HepG2 (cell line): Measurements from ENCODE around the gene OGA. TPM values are rescaled to one million over a fixed set of nuclear protein-coding genes. Genes with fewer than 3 reads are reported as not detected.
A peak's percentile ranks its signal among the peaks of the same experiment; 100 is the strongest.

Source experiments
- ATF7-NPFF ChIP-seq: sonication (generic); formaldehyde crosslinking; IDR thresholded peaks from 2 replicates; pipeline ENCODE4 v1.8.1; 2023; ENCODE audit warnings: mild to moderate bottlenecking, low read depth, missing genetic modification reagents, moderate library complexity
- HNF4G ChIP-seq, 2 experiments: sonication (generic) in 1 of 2; formaldehyde crosslinking in 1 of 2; IDR thresholded peaks; 2 replicates each; pipeline versions ENCODE4 v1.4.0 to v1.6.1; 2011 to 2020; ENCODE audit warnings: borderline replicate concordance in 2 of 2, low read depth in 2 of 2, mild to moderate bottlenecking in 2 of 2, low read length in 1 of 2, missing genetic modification reagents in 1 of 2, moderate library complexity in 1 of 2
- HOXA9 ChIP-seq: sonication (generic); formaldehyde crosslinking; IDR thresholded peaks from 2 replicates; pipeline ENCODE4 v1.8.1; 2022; ENCODE audit warnings: missing genetic modification reagents, mild to moderate bottlenecking, moderate library complexity, borderline replicate concordance
- JDP2 ChIP-seq: sonication (generic); formaldehyde crosslinking; IDR thresholded peaks from 2 replicates; pipeline ENCODE4 v1.8.1; 2022; ENCODE audit warnings: missing genetic modification reagents, borderline replicate concordance
- KLF13 ChIP-seq: sonication (generic); formaldehyde crosslinking; IDR thresholded peaks from 2 replicates; pipeline ENCODE4 v1.4.0; 2020; ENCODE audit warnings: mild to moderate bottlenecking, missing genetic modification reagents
- LCORL ChIP-seq, 2 experiments: fragments of 450-650 bp in 1 of 2; sonication (generic) in 1 of 2; formaldehyde crosslinking in 1 of 2; IDR thresholded peaks; 2 replicates each; pipeline versions ENCODE4 v1.5.0 to v1.6.1; 2017 to 2020; ENCODE audit warnings: antibody characterized with exemption in 1 of 2, missing genetic modification reagents in 1 of 2
- NFE2L2 ChIP-seq: fragments of 150-350 bp; IDR thresholded peaks from 2 replicates; pipeline ENCODE4 v1.6.1; 2014; ENCODE audit warnings: low read length
- NR2C2 ChIP-seq: sonication (generic); formaldehyde crosslinking; IDR thresholded peaks from 2 replicates; pipeline ENCODE4 v1.4.0; 2020; ENCODE audit warnings: missing genetic modification reagents, mild to moderate bottlenecking, moderate library complexity, borderline replicate concordance
- RCOR2 ChIP-seq: IDR thresholded peaks from 2 replicates; pipeline ENCODE4 v1.6.1; 2016; ENCODE audit warnings: missing biosample characterization, missing genetic modification reagents
- SAP130 ChIP-seq: IDR thresholded peaks from 2 replicates; pipeline ENCODE4 v1.6.1; 2016; ENCODE audit warnings: low read depth
- SP2 ChIP-seq: sonication (generic); formaldehyde crosslinking; IDR thresholded peaks from 2 replicates; pipeline ENCODE4 v1.5.1; 2020; ENCODE audit warnings: mild to moderate bottlenecking, missing genetic modification reagents
- STAG1 ChIP-seq: sonication (generic); formaldehyde crosslinking; IDR thresholded peaks from 2 replicates; pipeline ENCODE4 v1.4.0; 2020; ENCODE audit warnings: missing genetic modification reagents
- TAF15 ChIP-seq: fragments of 200-400 bp; formaldehyde crosslinking; IDR thresholded peaks from one replicate; pipeline ENCODE4 v1.6.1; 2018; ENCODE audit warnings: mild to moderate bottlenecking, low read depth, low read length; ENCODE audit not compliant: poor library complexity, severe bottlenecking
- ZNF138 ChIP-seq: sonication (generic); formaldehyde crosslinking; IDR thresholded peaks from 2 replicates; pipeline ENCODE4 v1.5.0; 2020; ENCODE audit warnings: mild to moderate bottlenecking, low read depth, missing genetic modification reagents
- ZNF282 ChIP-seq: fragments of 450-650 bp; IDR thresholded peaks from 2 replicates; pipeline ENCODE4 v1.6.1; 2018; ENCODE audit not compliant: partially characterized antibody
- ZNF501 ChIP-seq: sonication (generic); formaldehyde crosslinking; IDR thresholded peaks from 2 replicates; pipeline ENCODE4 v1.5.1; 2020; ENCODE audit warnings: mild to moderate bottlenecking, moderate library complexity, missing genetic modification reagents
- ZNF558 ChIP-seq: sonication (generic); formaldehyde crosslinking; IDR thresholded peaks from 2 replicates; pipeline ENCODE4 v1.9.0; 2022; ENCODE audit warnings: mild to moderate bottlenecking, missing genetic modification reagents, borderline replicate concordance
- ZNF776 ChIP-seq: sonication (generic); formaldehyde crosslinking; IDR thresholded peaks from 2 replicates; pipeline ENCODE4 v1.4.0; 2020; ENCODE audit warnings: mild to moderate bottlenecking, missing genetic modification reagents
- ZNF788 ChIP-seq: sonication (generic); formaldehyde crosslinking; IDR thresholded peaks from 2 replicates; pipeline ENCODE4 v1.5.0; 2020; ENCODE audit warnings: mild to moderate bottlenecking, missing genetic modification reagents, borderline replicate concordance
- polyA plus RNA-seq, 8 experiments: library from polyadenylated mRNA; depleted of rRNA in 3 of 8; stranded (reverse) in 7 of 8; unstranded in 1 of 8; fragments of >200 nt; fragmentation: Illumina TruSeq in 4 of 8; extraction: Trizol in 4 of 8; gene quantifications; 2 replicates each; pipeline versions ENCODE4 v1.2.1 to v1.2.3, GENCODE V29; 2011 to 2016; ENCODE audit warnings: low read depth in 4 of 8, missing spikeins in 1 of 8, mixed read lengths in 1 of 8; ENCODE audit not compliant: insufficient read depth in 1 of 8
- total RNA-seq, 5 experiments: library from RNA; depleted of rRNA; stranded (reverse); fragments of >200 nt; fragmentation: Illumina TruSeq; extraction: Trizol; gene quantifications; 2 replicates each; pipeline ENCODE4 v1.2.3, GENCODE V29; 2016; ENCODE audit warnings: low read depth in 1 of 5
- TF ChIP-seq, protein P1 (sequence below): IDR thresholded peaks from 2 replicates; pipeline ENCODE4 v1.6.1; 2018; ENCODE audit warnings: missing genetic modification reagents
- TF ChIP-seq, protein P2 (sequence below): sonication (generic); formaldehyde crosslinking; IDR thresholded peaks from 2 replicates; pipeline ENCODE4 v1.5.0; 2020; ENCODE audit warnings: missing genetic modification reagents
- TF ChIP-seq, protein P3 (sequence below): sonication (generic); formaldehyde crosslinking; IDR thresholded peaks from 2 replicates; pipeline ENCODE4 v1.5.0; 2020; ENCODE audit warnings: mild to moderate bottlenecking, missing genetic modification reagents, moderate library complexity
- TF ChIP-seq, protein P4 (sequence below): sonication (generic); formaldehyde crosslinking; IDR thresholded peaks from 2 replicates; pipeline ENCODE4 v1.9.0; 2021; ENCODE audit warnings: missing genetic modification reagents, mild to moderate bottlenecking, borderline replicate concordance

OGA gene
- total and polyA plus RNA-seq, 2 of the 13 experiments (the other 11 are each of a cell fraction or from before 2014, with no cell fraction given) = 33.2 to 39.8 TPM

DNA sequence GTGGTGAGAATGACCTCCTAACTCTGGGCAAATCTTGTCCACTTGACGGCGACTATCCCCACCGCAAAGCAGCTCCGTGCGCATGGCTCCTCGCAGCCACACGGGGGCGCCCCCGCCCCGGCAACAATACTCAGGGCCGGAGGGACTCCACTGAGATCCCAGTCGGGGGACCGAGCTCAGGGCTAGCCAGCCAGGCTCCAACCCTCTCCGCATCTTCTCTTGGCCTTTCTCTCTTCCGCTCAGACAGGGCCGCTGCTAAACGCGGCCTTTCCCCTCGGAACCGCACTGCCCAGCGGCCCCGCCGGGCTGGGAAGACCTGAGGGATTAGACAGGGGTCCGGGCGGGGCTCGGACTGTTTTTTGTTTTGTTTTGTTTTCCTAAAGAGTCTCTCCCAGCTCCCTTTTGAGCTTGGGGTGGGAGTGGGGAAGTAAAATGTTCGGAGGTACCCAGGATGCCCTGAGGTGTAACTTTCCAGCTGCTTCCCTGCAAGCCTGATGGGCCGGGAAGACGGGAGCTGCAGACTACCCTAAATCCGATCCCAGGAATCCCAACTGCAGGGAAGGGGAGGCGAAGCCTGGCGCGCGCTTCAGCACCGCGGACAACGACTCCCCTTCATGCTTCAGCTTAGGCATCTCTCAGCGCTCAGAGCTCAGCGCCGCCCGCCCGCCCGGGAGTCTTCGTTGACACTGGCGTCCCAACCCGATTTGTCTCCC, 22.7 kb upstream of the OGA start (continued):
- TF ChIP-seq, protein P1, sequence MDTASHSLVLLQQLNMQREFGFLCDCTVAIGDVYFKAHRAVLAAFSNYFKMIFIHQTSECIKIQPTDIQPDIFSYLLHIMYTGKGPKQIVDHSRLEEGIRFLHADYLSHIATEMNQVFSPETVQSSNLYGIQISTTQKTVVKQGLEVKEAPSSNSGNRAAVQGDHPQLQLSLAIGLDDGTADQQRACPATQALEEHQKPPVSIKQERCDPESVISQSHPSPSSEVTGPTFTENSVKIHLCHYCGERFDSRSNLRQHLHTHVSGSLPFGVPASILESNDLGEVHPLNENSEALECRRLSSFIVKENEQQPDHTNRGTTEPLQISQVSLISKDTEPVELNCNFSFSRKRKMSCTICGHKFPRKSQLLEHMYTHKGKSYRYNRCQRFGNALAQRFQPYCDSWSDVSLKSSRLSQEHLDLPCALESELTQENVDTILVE = peak; percentile 33; the same call in 1 of the 2 replicates
- TF ChIP-seq JDP2 (CRISPR knock-in tag) = no peak
- peak; percentile 83 for TF ChIP-seq STAG1
- peak; percentile 68 for TF ChIP-seq SAP130 (CRISPR knock-in tag)
- no peak for TF ChIP-seq TAF15
- TF ChIP-seq, protein P2, sequence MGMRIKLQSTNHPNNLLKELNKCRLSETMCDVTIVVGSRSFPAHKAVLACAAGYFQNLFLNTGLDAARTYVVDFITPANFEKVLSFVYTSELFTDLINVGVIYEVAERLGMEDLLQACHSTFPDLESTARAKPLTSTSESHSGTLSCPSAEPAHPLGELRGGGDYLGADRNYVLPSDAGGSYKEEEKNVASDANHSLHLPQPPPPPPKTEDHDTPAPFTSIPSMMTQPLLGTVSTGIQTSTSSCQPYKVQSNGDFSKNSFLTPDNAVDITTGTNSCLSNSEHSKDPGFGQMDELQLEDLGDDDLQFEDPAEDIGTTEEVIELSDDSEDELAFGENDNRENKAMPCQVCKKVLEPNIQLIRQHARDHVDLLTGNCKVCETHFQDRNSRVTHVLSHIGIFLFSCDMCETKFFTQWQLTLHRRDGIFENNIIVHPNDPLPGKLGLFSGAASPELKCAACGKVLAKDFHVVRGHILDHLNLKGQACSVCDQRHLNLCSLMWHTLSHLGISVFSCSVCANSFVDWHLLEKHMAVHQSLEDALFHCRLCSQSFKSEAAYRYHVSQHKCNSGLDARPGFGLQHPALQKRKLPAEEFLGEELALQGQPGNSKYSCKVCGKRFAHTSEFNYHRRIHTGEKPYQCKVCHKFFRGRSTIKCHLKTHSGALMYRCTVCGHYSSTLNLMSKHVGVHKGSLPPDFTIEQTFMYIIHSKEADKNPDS (CRISPR knock-in tag) = no peak
- no peak for TF ChIP-seq ZNF501 (CRISPR knock-in tag)
- TF ChIP-seq ZNF776 (CRISPR knock-in tag) = no peak
- TF ChIP-seq NR2C2 (CRISPR knock-in tag) = no peak
- TF ChIP-seq, protein P3, sequence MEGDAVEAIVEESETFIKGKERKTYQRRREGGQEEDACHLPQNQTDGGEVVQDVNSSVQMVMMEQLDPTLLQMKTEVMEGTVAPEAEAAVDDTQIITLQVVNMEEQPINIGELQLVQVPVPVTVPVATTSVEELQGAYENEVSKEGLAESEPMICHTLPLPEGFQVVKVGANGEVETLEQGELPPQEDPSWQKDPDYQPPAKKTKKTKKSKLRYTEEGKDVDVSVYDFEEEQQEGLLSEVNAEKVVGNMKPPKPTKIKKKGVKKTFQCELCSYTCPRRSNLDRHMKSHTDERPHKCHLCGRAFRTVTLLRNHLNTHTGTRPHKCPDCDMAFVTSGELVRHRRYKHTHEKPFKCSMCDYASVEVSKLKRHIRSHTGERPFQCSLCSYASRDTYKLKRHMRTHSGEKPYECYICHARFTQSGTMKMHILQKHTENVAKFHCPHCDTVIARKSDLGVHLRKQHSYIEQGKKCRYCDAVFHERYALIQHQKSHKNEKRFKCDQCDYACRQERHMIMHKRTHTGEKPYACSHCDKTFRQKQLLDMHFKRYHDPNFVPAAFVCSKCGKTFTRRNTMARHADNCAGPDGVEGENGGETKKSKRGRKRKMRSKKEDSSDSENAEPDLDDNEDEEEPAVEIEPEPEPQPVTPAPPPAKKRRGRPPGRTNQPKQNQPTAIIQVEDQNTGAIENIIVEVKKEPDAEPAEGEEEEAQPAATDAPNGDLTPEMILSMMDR (CRISPR knock-in tag) = peak; percentile 93
- no peak for TF ChIP-seq KLF13
- TF ChIP-seq RCOR2 (CRISPR knock-in tag) = no peak
- TF ChIP-seq ZNF788 (CRISPR knock-in tag) = 0 out of 2 replicates have a peak, but pooled peaks have one; percentile 29
- TF ChIP-seq ZNF282 = no peak
- TF ChIP-seq SP2 (CRISPR knock-in tag) = no peak
- no peak for TF ChIP-seq ZNF138
- no peak for TF ChIP-seq HOXA9 (CRISPR knock-in tag)
- TF ChIP-seq, protein P4, sequence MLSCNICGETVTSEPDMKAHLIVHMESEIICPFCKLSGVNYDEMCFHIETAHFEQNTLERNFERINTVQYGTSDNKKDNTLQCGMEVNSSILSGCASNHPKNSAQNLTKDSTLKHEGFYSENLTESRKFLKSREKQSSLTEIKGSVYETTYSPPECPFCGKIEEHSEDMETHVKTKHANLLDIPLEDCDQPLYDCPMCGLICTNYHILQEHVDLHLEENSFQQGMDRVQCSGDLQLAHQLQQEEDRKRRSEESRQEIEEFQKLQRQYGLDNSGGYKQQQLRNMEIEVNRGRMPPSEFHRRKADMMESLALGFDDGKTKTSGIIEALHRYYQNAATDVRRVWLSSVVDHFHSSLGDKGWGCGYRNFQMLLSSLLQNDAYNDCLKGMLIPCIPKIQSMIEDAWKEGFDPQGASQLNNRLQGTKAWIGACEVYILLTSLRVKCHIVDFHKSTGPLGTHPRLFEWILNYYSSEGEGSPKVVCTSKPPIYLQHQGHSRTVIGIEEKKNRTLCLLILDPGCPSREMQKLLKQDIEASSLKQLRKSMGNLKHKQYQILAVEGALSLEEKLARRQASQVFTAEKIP = no peak
- no peak for TF ChIP-seq LCORL (IDR thresholded peaks at IDR 0.05)
- TF ChIP-seq LCORL (CRISPR knock-in tag; IDR thresholded peaks at IDR 0.05) = 0 out of 2 replicates have a peak, but pooled peaks have one; percentile 27
- 0 out of 2 replicates have a peak, but pooled peaks have one; percentile 25 for TF ChIP-seq ATF7-NPFF (CRISPR knock-in tag)
- no peak for TF ChIP-seq NFE2L2
- TF ChIP-seq HNF4G (IDR thresholded peaks at IDR 0.05; ENCODE audit: borderline replicate concordance, low read depth, low read length) = no peak
- no peak for TF ChIP-seq HNF4G (CRISPR knock-in tag; IDR thresholded peaks at IDR 0.05; ENCODE audit: borderline replicate concordance, low read depth)
- no peak for TF ChIP-seq ZNF558 (CRISPR knock-in tag)
